Muscle layer of colon (tissue), 2 donors: ENCODE data around the gene LIPF.

Experiments used
- H3K27ac ChIP-seq: one replicate; pipeline ENCODE4 v1.7.0; 2013; ENCODE audit warnings: low read depth, mild to moderate bottlenecking, low read length, moderate library complexity
- H3K27me3 ChIP-seq, 2 donors: one replicate each; pipeline ENCODE4 v1.7.0; 2013; ENCODE audit warnings: low read length in 2 of 2, mild to moderate bottlenecking in 2 of 2; ENCODE audit not compliant: insufficient read depth in 2 of 2, control insufficient read depth in 1 of 2
- H3K36me3 ChIP-seq: one replicate; pipeline ENCODE4 v1.7.0; 2013; ENCODE audit warnings: mild to moderate bottlenecking, low read length; ENCODE audit not compliant: insufficient read depth
- H3K4me1 ChIP-seq: one replicate; pipeline ENCODE4 v1.7.0; 2013; ENCODE audit warnings: mild to moderate bottlenecking, low read length; ENCODE audit not compliant: insufficient read depth
- H3K4me3 ChIP-seq, 2 donors: one replicate each; pipeline ENCODE4 v1.7.0; 2013; ENCODE audit warnings: low read length in 2 of 2, low read depth in 1 of 2, mild to moderate bottlenecking in 1 of 2, moderate library complexity in 1 of 2
- H3K9ac ChIP-seq: one replicate; pipeline ENCODE4 v1.7.0; 2013; ENCODE audit warnings: low read length
- H3K9me3 ChIP-seq: one replicate; pipeline ENCODE4 v1.7.0; 2013; ENCODE audit warnings: mild to moderate bottlenecking, low read length
- donor health status: abdominal sarcoma.
- donor health status: Adenocarcinoma of cecum.

Gene LIPF, protein sequence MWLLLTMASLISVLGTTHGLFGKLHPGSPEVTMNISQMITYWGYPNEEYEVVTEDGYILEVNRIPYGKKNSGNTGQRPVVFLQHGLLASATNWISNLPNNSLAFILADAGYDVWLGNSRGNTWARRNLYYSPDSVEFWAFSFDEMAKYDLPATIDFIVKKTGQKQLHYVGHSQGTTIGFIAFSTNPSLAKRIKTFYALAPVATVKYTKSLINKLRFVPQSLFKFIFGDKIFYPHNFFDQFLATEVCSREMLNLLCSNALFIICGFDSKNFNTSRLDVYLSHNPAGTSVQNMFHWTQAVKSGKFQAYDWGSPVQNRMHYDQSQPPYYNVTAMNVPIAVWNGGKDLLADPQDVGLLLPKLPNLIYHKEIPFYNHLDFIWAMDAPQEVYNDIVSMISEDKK

DNA sequence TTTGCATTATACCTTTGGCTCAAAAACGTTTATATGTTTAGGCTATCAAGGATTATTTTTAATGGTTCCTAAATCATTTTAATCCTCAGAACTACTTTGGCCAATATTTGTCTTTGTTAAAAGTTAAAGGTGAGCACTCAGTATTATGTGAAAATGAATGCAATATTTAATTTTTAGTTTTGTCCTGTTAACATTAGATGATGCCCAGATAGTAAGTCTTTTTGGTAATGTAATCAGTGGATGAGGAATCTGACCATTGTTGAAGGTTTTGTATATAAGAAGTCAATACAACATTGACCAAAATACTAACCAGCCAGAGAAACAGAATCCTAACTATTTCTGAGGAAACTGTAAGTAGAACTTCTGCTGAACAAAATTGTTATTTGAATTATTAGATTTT is at the start of gene LIPF:
LIPF (plus strand) TSS at position 301 of the 400 bp plus-strand sequence. CDS start 2,856 bp downstream, outside the sequence.
- Histone ChIP-seq H3K27ac (no peak within 1 kb of the TSS), H3K36me3 (no peaks in the 10 kb centered on the region), H3K4me3 (no peak within 1 kb of the TSS), H3K9ac (no peak within 1 kb of the TSS), H3K4me1 (no peaks in the 10 kb centered on the region), H3K9me3 (no peaks in the 10 kb centered on the region), H3K27me3 (no peaks in the 10 kb centered on the region)

DNA sequence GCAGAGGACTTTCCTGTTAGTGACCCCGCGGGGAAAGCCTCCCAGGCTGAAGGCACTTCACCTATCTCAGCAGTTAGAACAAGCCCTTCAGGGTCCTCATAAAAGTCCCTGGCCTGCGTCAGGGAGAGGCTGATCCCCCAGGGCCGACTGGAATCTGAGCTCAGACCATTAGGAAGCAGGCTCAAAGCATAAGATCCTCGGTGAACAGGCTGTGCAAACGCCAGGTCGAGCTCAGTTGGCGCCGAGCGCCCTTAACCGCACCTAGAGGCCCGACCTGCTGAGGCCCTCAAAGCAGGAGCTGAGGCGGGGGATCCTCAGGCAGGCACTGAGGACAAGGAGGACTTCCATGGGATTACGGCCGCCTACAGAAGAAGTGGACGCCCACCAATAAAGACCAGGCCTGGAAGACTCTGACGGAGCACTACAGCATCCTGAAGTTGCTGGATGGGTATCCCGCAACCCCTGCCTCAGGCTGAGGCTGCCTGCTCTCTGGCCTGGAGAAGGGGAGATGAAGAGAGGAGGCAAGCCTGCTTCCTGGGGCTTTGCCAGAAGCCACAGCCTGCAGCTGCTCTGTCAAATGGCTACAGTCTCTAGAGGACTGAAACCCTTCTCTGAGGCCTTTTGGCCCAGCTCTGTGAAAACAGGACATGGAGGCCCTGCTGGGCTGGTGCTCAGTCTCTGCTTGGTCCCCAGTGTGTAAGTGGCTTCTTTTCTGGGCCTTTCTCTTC is 47.8 kb upstream of the LIPF start:
- H3K9ac ChIP-seq, result no peak overlapping the region
- no peaks in the 10 kb centered on the region for H3K36me3 ChIP-seq
- no peak overlapping the region for H3K27ac ChIP-seq
- H3K4me3 ChIP-seq, result no peak overlapping the region
- no peaks in the 10 kb centered on the region for H3K9me3 ChIP-seq
- no peaks in the 10 kb centered on the region for H3K27me3 ChIP-seq
- no peaks in the 10 kb centered on the region for H3K4me1 ChIP-seq

DNA sequence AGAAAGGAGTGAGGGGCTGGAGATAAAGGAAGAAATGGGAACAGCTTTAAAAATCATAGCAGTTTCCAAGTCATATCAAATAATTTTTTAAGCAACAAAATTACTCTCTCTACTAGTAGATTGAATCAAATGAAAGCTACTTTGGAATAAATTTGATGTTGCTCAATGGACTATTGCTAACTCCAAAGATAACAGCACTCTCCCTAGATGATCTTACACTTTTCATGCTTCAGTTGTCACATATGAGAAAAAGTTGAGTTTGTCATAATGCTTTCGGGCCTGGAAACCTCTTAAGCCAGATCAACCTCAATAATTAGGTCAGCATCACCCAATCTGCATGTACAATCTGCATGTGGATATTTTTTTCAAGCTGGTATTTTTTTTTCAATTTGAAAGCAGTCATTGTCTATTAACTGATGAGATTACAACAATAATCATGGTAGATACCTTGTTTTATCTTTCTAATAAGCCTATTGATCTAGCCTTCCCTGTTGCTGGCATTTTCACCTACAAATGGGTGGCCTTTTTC is 46.4 kb upstream of the LIPF start:
- Histone ChIP-seq H3K27me3 (no peaks in the 10 kb centered on the region), H3K27ac (no peak overlapping the region), H3K9ac (no peak overlapping the region), H3K9me3 (no peaks in the 10 kb centered on the region), H3K4me1 (no peaks in the 10 kb centered on the region), H3K4me3 (no peak overlapping the region), H3K36me3 (no peaks in the 10 kb centered on the region)

DNA sequence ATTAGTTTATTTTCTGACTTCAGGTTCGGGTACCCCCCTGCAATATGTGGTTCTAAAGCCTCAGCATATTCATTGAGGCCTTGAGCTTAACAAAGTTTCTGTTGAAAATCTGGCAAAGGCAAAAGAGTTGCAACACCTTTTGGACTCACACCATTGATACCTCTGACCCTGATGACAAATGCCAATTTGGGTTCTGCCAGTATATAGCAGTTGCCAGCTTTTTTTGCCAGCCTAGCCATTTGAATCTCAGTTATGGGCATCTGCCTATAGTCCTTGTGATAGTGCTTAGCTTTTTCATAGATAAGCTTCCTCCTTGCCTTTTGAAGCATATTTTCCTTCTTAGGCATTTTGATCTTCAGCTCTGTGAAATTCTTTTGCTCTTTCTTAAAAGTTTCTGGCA is 45.7 kb upstream of the LIPF start:
- Histone ChIP-seq H3K27me3 (no peaks in the 10 kb centered on the region), H3K4me1 (no peaks in the 10 kb centered on the region), H3K36me3 (no peaks in the 10 kb centered on the region), H3K9ac (no peak overlapping the region), H3K4me3 (no peak overlapping the region), H3K9me3 (no peaks in the 10 kb centered on the region), H3K27ac (no peak overlapping the region)

DNA sequence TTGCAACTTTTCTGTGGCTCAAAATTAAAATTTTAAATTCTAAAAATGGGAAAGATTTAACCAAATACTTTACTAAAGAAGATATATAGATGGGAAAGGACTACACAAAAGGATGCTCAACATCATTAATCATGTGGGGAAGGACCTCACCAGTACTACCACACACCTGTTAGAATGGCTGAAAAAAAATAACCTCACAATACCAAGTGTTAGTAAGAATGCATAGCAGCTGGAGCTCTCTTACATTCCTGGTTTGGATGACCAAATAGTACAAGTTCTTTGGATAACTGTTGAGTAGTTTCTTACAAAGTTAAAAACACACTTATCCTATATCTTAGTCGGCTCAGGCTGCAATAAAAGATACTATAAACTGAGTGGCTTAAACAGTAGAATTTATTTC is 43.8 kb upstream of the LIPF start:
- Histone ChIP-seq H3K9ac (no peak overlapping the region), H3K9me3 (no peaks in the 10 kb centered on the region), H3K4me3 (no peak overlapping the region), H3K27me3 (no peaks in the 10 kb centered on the region), H3K4me1 (no peaks in the 10 kb centered on the region), H3K36me3 (no peaks in the 10 kb centered on the region), H3K27ac (no peak overlapping the region)

DNA sequence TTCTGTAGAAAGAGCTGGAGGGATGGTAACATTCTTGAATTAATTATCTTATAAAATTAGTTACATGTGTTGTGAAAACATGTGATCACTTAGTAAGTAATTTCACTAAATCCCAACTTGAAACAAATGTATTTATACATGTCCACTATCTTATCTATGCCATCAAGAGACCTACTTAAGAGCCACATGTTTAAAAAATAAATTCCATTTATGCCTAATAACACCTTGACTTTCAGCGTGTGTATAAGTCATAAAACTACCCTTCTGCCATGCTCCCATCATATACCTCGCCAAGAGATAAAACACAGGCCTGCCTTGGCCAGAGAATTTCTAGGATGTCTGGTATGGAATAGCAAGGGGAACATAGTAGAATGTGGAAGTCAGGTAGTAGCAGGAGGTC is 40.4 kb upstream of the LIPF start:
- no peaks in the 10 kb centered on the region for H3K9me3 ChIP-seq
- no peak overlapping the region for H3K4me3 ChIP-seq
- no peak overlapping the region for H3K27ac ChIP-seq
- no peaks in the 10 kb centered on the region for H3K36me3 ChIP-seq
- no peak overlapping the region for H3K9ac ChIP-seq
- H3K4me1 ChIP-seq, result no peaks in the 10 kb centered on the region
- no peaks in the 10 kb centered on the region for H3K27me3 ChIP-seq

DNA sequence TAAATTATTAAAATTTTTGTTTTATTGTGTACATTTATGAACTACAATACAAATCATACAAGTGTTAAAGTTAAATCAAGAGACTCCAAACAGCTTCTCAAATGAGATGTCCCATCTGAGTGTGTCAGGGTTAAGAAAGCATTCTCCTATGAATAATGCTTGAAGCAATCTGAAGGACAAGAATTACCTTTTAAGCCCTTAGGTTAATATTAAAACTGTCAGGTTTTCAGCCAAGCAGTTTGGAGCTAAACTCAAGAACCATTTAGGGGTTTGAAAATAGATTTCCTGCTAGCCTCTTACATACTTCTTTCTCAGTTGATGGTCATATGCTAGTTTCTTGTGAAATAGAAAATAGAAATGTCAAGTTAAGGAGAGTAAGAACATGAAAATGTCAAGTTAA is 39.4 kb upstream of the LIPF start:
- H3K27ac ChIP-seq, result no peak overlapping the region
- no peak overlapping the region for H3K9ac ChIP-seq
- H3K4me1 ChIP-seq, result no peaks in the 10 kb centered on the region
- no peaks in the 10 kb centered on the region for H3K9me3 ChIP-seq
- H3K27me3 ChIP-seq, result no peaks in the 10 kb centered on the region
- H3K36me3 ChIP-seq, result no peaks in the 10 kb centered on the region
- H3K4me3 ChIP-seq, result no peak overlapping the region

DNA sequence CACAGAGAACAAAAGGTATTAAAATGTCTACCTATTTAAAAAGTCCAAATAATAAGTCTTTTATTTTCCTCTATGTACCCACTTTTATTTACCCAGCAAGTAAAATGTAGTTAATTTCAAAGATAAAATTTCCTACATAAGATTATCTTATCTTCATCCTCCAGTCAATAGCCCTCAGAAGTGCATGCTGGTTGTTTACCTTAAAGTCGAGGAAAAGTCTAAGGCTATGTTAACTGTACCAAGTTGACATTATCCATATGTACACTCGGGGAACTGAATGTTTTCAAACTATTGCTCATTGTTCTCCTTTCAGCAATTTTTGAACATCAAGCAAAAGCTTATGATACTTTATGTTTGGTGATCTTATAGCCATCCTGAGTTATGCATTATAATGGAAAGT is 24.1 kb upstream of the LIPF start:
- Histone ChIP-seq H3K36me3 (no peaks in the 10 kb centered on the region), H3K4me3 (no peak overlapping the region), H3K27ac (no peak overlapping the region), H3K9me3 (peaks cover 4% of the 10 kb centered on the region), H3K4me1 (no peaks in the 10 kb centered on the region), H3K9ac (no peak overlapping the region), H3K27me3 (no peaks in the 10 kb centered on the region)

DNA sequence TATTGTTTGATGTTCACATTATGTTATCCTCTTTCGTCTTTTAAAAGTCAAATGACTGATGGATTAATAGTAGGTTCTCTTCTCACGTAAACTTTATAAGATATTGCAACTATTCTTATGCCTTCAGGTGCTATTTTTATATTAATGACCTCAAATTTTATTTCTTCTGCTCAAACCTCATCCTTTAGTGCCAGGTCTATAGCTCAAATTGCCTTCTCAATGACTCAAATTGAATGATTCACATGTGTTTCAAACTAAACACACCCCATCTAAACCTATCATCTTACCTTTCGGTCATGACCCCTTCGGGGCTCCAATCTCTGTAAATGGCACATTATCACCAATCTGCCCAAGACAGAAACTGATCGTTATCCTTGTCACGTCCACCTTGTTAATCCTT is 22.0 kb upstream of the LIPF start:
- Histone ChIP-seq H3K27me3 (no peaks in the 10 kb centered on the region), H3K36me3 (no peaks in the 10 kb centered on the region), H3K4me3 (no peak overlapping the region), H3K9me3 (peaks cover 4% of the 10 kb centered on the region), H3K4me1 (no peaks in the 10 kb centered on the region), H3K27ac (no peak overlapping the region), H3K9ac (no peak overlapping the region)

DNA sequence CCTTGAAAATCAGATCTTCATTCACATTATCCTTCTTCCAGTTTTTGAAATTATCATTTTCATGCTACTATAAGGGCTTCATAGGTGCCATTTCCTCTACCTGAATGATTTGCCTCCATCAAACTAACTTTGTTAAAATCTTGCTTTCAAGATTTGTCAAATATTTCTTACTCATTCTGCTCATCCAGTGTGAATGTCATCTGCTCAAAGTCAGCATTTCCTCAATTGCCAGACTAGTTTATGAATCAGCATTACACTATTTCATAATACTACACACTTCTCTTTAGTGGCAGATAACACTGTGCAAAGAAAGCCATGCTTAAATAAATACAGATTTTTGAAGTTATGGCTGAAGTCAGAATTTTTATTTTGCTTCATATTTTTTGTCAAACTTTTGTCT is 21.3 kb upstream of the LIPF start:
- no peak overlapping the region for H3K4me3 ChIP-seq
- H3K4me1 ChIP-seq, result no peaks in the 10 kb centered on the region
- H3K27me3 ChIP-seq, result no peaks in the 10 kb centered on the region
- H3K36me3 ChIP-seq, result no peaks in the 10 kb centered on the region
- no peak overlapping the region for H3K27ac ChIP-seq
- peaks cover 1% of the 10 kb centered on the region for H3K9me3 ChIP-seq
- H3K9ac ChIP-seq, result no peak overlapping the region

DNA sequence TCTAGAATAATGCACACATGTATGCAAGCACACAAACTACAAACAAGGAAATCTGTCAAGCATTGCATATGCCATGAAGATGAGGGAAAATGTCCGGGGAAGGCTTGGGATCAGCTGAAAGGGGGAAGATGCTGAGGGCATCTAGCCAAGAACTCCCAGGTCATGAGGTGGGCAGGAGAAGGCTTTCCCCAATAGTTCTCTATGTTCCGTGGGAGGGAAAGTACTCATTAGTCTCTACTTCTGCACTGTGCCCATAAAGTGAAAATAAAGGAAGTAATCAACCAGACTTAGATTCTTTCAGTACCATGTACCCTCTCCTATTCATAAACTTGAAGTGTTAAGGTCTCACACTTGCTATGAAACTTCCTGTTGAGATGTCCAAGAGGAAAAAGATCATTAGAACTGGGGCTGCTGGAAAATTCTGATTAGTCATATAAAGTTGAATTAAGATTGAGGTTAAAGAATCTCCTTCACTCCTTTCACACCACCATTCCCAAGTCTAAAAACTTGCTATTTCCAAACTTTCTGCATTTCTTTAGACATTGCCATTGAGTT is 17.1 kb upstream of the LIPF start:
- Histone ChIP-seq H3K36me3 (no peaks in the 10 kb centered on the region), H3K27me3 (no peaks in the 10 kb centered on the region), H3K9me3 (no peaks in the 10 kb centered on the region), H3K27ac (no peak overlapping the region), H3K9ac (no peak overlapping the region), H3K4me3 (no peak overlapping the region), H3K4me1 (no peaks in the 10 kb centered on the region)
